ENCODE results near the gene AJAP1.

The AJAP1 gene

GRCh38 chr1:4700801-4701200, 46.4 kb downstream of the AJAP1 start:
- TF ChIP-seq CTCF (IDR thresholded peaks at IDR 0.05; ENCODE audit: low read depth, low read length), result no peak
- no peak for DNase-seq (ENCODE audit: low read depth in 2 of 2)
- no peak overlapping the region for H3K4me3 ChIP-seq (replicated peaks in 1 of 2; ENCODE audit: low read depth in 2 of 2, low read length in 2 of 2)

- no peak overlapping the region for H3K4me3 ChIP-seq (replicated peaks in 1 of 2; ENCODE audit: low read depth in 2 of 2, low read length in 2 of 2)
- TF ChIP-seq CTCF (IDR thresholded peaks at IDR 0.05; ENCODE audit: low read depth, low read length), result no peak
- no peak for DNase-seq (ENCODE audit: low read depth in 2 of 2)
These were observed 46.9 kb downstream of the AJAP1 start for GRCh38 chr1:4701276-4701675.

GRCh38 chr1:4702464-4702863, 48.1 kb downstream of the AJAP1 start:
- no peak for DNase-seq (ENCODE audit: low read depth in 2 of 2)
- no peak for TF ChIP-seq CTCF (IDR thresholded peaks at IDR 0.05; ENCODE audit: low read depth, low read length)
- H3K4me3 ChIP-seq (replicated peaks in 1 of 2; ENCODE audit: low read depth in 2 of 2, low read length in 2 of 2), result no peak overlapping the region

GRCh38 chr1:4702932-4703331, 48.5 kb downstream of the AJAP1 start:
- TF ChIP-seq CTCF (IDR thresholded peaks at IDR 0.05; ENCODE audit: low read depth, low read length), result no peak
- DNase-seq (ENCODE audit: low read depth in 2 of 2), result peak in 1 of 2 donors; percentile 1
- H3K4me3 ChIP-seq (replicated peaks in 1 of 2; ENCODE audit: low read depth in 2 of 2, low read length in 2 of 2), result no peak overlapping the region

- no peak for TF ChIP-seq CTCF (IDR thresholded peaks at IDR 0.05; ENCODE audit: low read depth, low read length)
- H3K4me3 ChIP-seq (replicated peaks in 1 of 2; ENCODE audit: low read depth in 2 of 2, low read length in 2 of 2), result no peak overlapping the region
- DNase-seq (ENCODE audit: low read depth in 2 of 2), result no peak
These were observed 49.2 kb downstream of the AJAP1 start for GRCh38 chr1:4703646-4704045.

GRCh38 chr1:4708840-4709507, 54.6 kb downstream of the AJAP1 start:
- no peak for TF ChIP-seq CTCF (IDR thresholded peaks at IDR 0.05; ENCODE audit: low read depth, low read length)
- no peak for DNase-seq (ENCODE audit: low read depth in 2 of 2)

GRCh38 chr1:4709641-4710040, 55.2 kb downstream of the AJAP1 start:
- DNase-seq (ENCODE audit: low read depth in 2 of 2), result no peak
- H3K4me3 ChIP-seq (replicated peaks in 1 of 2; ENCODE audit: low read depth in 2 of 2, low read length in 2 of 2), result no peak overlapping the region
- no peak for TF ChIP-seq CTCF (IDR thresholded peaks at IDR 0.05; ENCODE audit: low read depth, low read length)

More at GRCh38 chr1:4708840-4709507, 54.6 kb downstream of the AJAP1 start:
- H3K4me3 ChIP-seq (replicated peaks in 1 of 2; ENCODE audit: low read depth in 2 of 2, low read length in 2 of 2), result no peak overlapping the region

All from cardiac fibroblast (primary cell).